HepG2 (cell line): ENCODE results near the gene PITX3.

Source experiments
- CC2D1A ChIP-seq: sonication (generic); formaldehyde crosslinking; IDR thresholded peaks from 2 replicates; pipeline ENCODE4 v1.8.1; 2023; ENCODE audit warnings: mild to moderate bottlenecking, missing genetic modification reagents
- EHMT2 ChIP-seq: fragments of 200-600 bp; sonication (generic); IDR thresholded peaks from 2 replicates; pipeline ENCODE4 v1.7.0; 2017; ENCODE audit warnings: antibody characterized with exemption, low read depth, low read length, borderline replicate concordance
- TF ChIP-seq, protein P1 (sequence below): sonication (generic); formaldehyde crosslinking; IDR thresholded peaks from 2 replicates; pipeline ENCODE4 v1.4.0; 2020; ENCODE audit warnings: missing genetic modification reagents
- TF ChIP-seq, protein P2 (sequence below): sonication (generic); formaldehyde crosslinking; IDR thresholded peaks from 2 replicates; pipeline ENCODE4 v1.8.1; 2023; ENCODE audit warnings: mild to moderate bottlenecking, moderate library complexity, missing genetic modification reagents

DNA sequence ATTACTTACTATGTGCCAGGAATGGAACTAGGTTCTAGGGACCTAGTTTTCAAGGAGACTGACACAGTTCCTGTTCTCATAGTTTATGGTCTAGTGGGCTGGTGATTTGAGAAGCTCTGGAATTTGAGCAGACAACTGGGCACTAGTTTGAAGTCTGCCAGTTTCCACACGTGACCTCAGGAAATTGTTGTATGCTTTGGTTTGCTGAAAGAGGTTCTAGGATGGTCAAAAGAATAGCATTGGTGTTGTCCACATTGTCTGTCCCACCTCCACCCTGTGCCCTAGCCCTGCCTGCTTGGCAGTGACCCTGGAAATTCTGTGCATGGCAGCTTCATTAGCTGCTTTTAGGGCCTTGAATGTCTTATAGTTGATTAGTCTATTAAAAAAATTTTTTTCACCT is 32.8 kb upstream of the PITX3 start:
- TF ChIP-seq, protein P1, sequence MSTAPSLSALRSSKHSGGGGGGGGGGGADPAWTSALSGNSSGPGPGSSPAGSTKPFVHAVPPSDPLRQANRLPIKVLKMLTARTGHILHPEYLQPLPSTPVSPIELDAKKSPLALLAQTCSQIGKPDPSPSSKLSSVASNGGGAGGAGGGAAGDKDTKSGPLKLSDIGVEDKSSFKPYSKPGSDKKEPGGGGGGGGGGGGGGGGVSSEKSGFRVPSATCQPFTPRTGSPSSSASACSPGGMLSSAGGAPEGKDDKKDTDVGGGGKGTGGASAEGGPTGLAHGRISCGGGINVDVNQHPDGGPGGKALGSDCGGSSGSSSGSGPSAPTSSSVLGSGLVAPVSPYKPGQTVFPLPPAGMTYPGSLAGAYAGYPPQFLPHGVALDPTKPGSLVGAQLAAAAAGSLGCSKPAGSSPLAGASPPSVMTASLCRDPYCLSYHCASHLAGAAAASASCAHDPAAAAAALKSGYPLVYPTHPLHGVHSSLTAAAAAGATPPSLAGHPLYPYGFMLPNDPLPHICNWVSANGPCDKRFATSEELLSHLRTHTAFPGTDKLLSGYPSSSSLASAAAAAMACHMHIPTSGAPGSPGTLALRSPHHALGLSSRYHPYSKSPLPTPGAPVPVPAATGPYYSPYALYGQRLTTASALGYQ (CRISPR knock-in tag) = no peak
- no peak for TF ChIP-seq EHMT2
- no peak for TF ChIP-seq CC2D1A
- TF ChIP-seq, protein P2, sequence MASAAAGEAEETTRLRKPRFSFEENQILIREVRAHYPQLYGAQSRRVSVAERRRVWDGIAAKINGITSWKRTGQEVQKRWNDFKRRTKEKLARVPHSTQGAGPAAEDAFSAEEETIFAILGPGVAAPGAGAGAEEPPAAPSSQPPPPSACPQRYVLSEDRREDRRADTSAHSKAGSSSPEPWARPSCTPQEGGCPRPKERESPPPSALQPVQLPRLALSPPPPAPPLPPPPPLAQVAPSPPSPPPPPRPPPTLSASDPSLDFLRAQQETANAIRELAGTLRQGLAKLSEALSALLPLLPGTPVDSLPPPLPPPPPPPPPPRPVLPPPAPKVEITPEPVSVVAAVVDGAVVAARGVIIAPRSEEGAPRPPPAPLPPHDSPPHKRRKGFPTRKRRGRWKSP (CRISPR knock-in tag) = no peak
